Skeletal muscle tissue (tissue), 4 donors: ENCODE measurements around the gene PRKD3. TPM values are rescaled to one million over a fixed set of nuclear protein-coding genes. Genes with fewer than 3 reads are reported as not detected.

Experiments
- H3K27ac ChIP-seq: one replicate; pipeline ENCODE4 v1.7.0; 2013; ENCODE audit warnings: mild to moderate bottlenecking, low read depth, low read length, inconsistent platforms
- H3K27me3 ChIP-seq, 3 donors: one replicate each; pipeline ENCODE4 v1.7.0; 2013; ENCODE audit warnings: low read length in 3 of 3; ENCODE audit not compliant: control insufficient read depth in 3 of 3, insufficient read depth in 3 of 3
- H3K36me3 ChIP-seq, 3 donors: one replicate each; pipeline ENCODE4 v1.7.0; 2013; ENCODE audit warnings: low read length in 3 of 3; ENCODE audit not compliant: control insufficient read depth in 3 of 3, insufficient read depth in 3 of 3
- H3K4me1 ChIP-seq, 3 donors: one replicate each; pipeline ENCODE4 v1.7.0; 2013; ENCODE audit warnings: low read length in 3 of 3, mild to moderate bottlenecking in 3 of 3; ENCODE audit not compliant: control insufficient read depth in 3 of 3, insufficient read depth in 3 of 3
- H3K4me3 ChIP-seq, 3 donors: one replicate each; pipeline ENCODE4 v1.7.0; 2013; ENCODE audit warnings: low read length in 3 of 3
- H3K9ac ChIP-seq, 3 donors: one replicate each; pipeline ENCODE4 v1.7.0; 2013; ENCODE audit warnings: low read length in 3 of 3, mild to moderate bottlenecking in 3 of 3, moderate library complexity in 2 of 3, low read depth in 1 of 3
- H3K9me3 ChIP-seq, 3 donors: one replicate each; pipeline ENCODE4 v1.7.0; 2013; ENCODE audit warnings: low read length in 3 of 3; ENCODE audit not compliant: control insufficient read depth in 3 of 3
- total RNA-seq: library from RNA; depleted of rRNA; stranded (reverse); fragments of >200 nt; gene quantifications from one replicate; pipeline ENCODE4 v1.2.3, GENCODE V29; 2014
- donor health status: Osteomylitis.

PRKD3 gene
- total RNA-seq, 1 donor from 2014 or later, result 48.5 TPM

DNA sequence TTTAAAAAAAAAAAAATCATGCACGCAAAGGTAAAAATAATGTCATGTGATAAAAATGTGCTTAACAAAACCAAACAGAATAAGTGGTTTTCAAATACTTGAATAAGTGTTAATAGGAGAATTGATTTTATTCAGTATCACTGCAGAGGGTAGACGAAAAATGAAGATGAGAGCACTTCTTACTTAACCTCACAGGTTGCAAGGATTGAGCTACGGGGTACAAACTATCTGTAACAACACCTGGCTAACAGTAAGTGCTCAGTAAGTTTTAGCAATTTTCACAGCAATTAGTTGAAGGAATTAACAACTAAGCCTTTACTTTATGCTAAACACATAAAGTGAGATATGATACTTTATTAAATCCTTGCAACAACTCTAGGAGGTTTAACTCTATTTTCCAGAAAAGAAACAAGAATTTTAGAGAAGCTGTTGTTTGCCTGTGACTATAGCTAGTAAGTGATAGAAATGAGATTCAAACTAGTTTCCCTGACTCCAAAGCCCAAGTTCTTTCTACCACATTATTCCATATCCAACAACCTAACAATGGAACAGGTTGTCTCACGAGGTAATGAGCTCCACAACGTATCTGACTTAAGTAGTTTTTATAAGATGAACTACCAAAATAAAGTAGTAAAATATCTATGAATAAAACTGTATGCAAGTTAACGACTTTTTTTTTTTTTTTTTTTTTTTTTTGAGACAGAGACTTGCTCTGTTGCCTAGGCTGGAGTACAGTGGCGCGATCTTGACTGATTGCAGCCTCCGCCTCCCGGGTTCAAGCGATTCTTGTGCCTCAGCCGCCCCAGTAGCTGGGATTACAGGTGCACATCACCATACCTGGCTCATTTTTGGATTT lies 4.7 kb downstream of the PRKD3 start:
- Histone ChIP-seq H3K27me3 (no peaks in the 10 kb centered on the region), H3K4me1 (peaks cover 6 to 16% (median 11%) of the 10 kb centered on the region in 3 donors), H3K36me3 (peaks cover 0 to 4% (median 0%) of the 10 kb centered on the region in 3 donors), H3K9ac (no peak overlapping the region), H3K27ac (no peak overlapping the region), H3K4me3 (no peak overlapping the region), H3K9me3 (no peaks in the 10 kb centered on the region)

GRCh38 chr2:37318401-37318800 lies 6.2 kb downstream of the PRKD3 start:
- Histone ChIP-seq H3K9ac (no peak overlapping the region), H3K9me3 (no peaks in the 10 kb centered on the region), H3K27me3 (no peaks in the 10 kb centered on the region), H3K4me3 (no peak overlapping the region), H3K27ac (no peak overlapping the region), H3K4me1 (peaks cover 3 to 16% (median 11%) of the 10 kb centered on the region in 3 donors), H3K36me3 (peaks cover 0 to 4% (median 0%) of the 10 kb centered on the region in 3 donors)

DNA sequence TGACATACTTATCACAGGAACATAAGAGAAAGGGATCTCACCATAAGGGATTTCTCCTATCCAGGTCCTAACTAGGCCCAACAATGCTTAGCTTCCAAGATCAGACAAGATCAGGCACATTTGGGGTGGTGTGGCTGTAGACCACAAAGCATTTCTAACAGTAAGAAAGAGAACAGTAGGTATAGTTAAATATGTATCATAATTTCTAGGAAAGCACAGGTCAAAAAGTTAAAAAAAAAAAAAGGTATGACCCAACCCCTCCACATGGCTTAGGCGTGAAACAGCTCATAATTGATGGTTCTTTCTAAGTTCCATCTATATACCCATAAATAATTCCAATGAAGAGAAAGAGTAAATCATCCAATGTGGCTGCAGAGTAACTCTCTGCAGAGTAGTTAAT lies 6.9 kb downstream of the PRKD3 start:
- Histone ChIP-seq H3K36me3 (peaks cover 0 to 4% (median 0%) of the 10 kb centered on the region in 3 donors), H3K9ac (no peak overlapping the region), H3K9me3 (no peaks in the 10 kb centered on the region), H3K27me3 (no peaks in the 10 kb centered on the region), H3K27ac (no peak overlapping the region), H3K4me1 (peaks cover 3 to 14% (median 9%) of the 10 kb centered on the region in 3 donors), H3K4me3 (no peak overlapping the region)

DNA sequence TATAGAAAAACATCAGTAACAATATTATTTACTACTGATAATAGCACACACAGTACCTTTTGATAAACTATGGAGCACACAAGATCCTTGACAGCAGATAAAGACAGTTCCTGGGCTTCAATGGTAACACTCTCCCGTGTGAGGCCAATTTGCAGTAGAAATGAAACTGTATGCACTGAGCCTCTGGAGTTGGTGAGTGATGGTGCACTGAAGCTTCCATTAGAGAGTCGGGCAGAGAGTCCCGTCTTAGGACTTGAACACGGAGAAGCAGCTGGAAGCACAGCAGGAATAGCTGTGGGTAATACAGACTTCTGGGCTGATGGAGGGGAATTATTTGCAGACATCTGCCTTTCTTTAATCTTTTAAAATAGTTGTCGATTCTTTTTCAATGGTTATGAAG lies 8.5 kb downstream of the PRKD3 start:
- H3K9me3 ChIP-seq, result no peaks in the 10 kb centered on the region
- H3K4me1 ChIP-seq, result peaks cover under 1 to 8% (median 3%) of the 10 kb centered on the region in 3 donors

GRCh38 chr2:37315364-37315763 lies 9.3 kb downstream of the PRKD3 start:
- no peaks in the 10 kb centered on the region for H3K9me3 ChIP-seq
- no peak overlapping the region for H3K9ac ChIP-seq
- H3K4me3 ChIP-seq, result no peak overlapping the region
- no peak overlapping the region for H3K27ac ChIP-seq
- no peaks in the 10 kb centered on the region for H3K27me3 ChIP-seq
- peaks cover 0 to 4% (median 0%) of the 10 kb centered on the region in 3 donors for H3K36me3 ChIP-seq
- peaks cover 3 to 8% (median 6%) of the 10 kb centered on the region in 3 donors for H3K4me1 ChIP-seq

More for the DNA sequence above, 8.5 kb downstream of the PRKD3 start:
- Histone ChIP-seq H3K27ac (no peak overlapping the region), H3K27me3 (no peaks in the 10 kb centered on the region), H3K36me3 (peaks cover 0 to 4% (median 0%) of the 10 kb centered on the region in 3 donors), H3K4me3 (no peak overlapping the region), H3K9ac (no peak overlapping the region)

- H3K9ac ChIP-seq, result no peak overlapping the region
- peaks cover 0 to 9% (median 0%) of the 10 kb centered on the region in 3 donors for H3K4me1 ChIP-seq
- no peak overlapping the region for H3K4me3 ChIP-seq
- H3K36me3 ChIP-seq, result no peaks in the 10 kb centered on the region
- H3K27me3 ChIP-seq, result no peaks in the 10 kb centered on the region
- H3K27ac ChIP-seq, result no peak overlapping the region
- no peaks in the 10 kb centered on the region for H3K9me3 ChIP-seq
These were observed 17.1 kb downstream of the PRKD3 start for GRCh38 chr2:37307500-37307899.

DNA sequence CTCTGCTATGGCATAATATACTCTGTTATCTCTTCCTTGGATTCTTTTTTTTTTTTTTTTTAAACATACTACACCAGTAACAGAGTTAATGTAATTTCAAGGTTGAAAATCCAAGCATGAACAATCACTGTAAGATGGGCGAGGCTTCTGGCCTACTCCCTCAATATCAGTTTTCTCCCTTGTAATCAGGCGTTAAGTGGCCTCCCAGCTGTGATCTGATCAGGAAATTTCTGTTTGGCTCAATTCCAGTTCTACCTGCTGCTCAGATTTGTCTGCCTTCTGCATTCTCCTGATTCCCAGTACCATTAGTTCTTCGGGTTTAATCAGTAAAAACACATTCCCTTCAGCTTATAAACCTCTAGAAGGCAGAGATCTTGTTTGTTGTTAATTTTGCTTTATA lies 18.6 kb downstream of the PRKD3 start:
- H3K9me3 ChIP-seq, result no peaks in the 10 kb centered on the region
- no peak overlapping the region for H3K9ac ChIP-seq
- H3K27me3 ChIP-seq, result no peaks in the 10 kb centered on the region
- H3K27ac ChIP-seq, result no peak overlapping the region
- H3K4me1 ChIP-seq, result peaks cover 0 to 7% (median 0%) of the 10 kb centered on the region in 3 donors
- no peaks in the 10 kb centered on the region for H3K36me3 ChIP-seq
- H3K4me3 ChIP-seq, result no peak overlapping the region

- no peaks in the 10 kb centered on the region for H3K27me3 ChIP-seq
- H3K4me3 ChIP-seq, result no peak overlapping the region
- H3K4me1 ChIP-seq, result peaks cover 0 to 3% (median 0%) of the 10 kb centered on the region in 3 donors
- no peak overlapping the region for H3K9ac ChIP-seq
- no peaks in the 10 kb centered on the region for H3K9me3 ChIP-seq
- no peak overlapping the region for H3K27ac ChIP-seq
- H3K36me3 ChIP-seq, result no peaks in the 10 kb centered on the region
These were observed 21.9 kb downstream of the PRKD3 start for GRCh38 chr2:37302701-37303252.

DNA sequence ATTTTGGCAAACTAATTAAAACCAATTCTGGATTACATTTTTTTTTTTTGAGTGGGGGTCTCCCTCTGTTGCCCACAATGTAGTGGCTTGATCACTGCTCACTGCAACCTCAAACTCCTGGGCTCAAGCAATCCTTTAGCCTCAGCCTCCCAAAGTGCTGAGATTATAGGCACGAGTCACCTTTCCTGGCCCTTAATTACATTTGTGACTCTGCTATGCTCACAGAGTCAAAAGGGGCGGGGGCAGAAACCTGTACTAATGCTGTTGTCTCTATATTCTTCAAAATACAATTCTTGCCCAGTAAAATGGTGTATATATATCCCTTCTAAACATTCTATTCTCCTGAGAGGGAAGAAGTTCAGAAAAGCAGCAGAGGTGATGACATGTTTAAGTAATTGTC lies 23.2 kb downstream of the PRKD3 start:
- H3K4me3 ChIP-seq, result no peak overlapping the region
- H3K9me3 ChIP-seq, result no peaks in the 10 kb centered on the region
- H3K36me3 ChIP-seq, result no peaks in the 10 kb centered on the region
- peaks cover 0 to 3% (median 0%) of the 10 kb centered on the region in 3 donors for H3K4me1 ChIP-seq
- no peak overlapping the region for H3K27ac ChIP-seq
- no peak overlapping the region for H3K9ac ChIP-seq
- no peaks in the 10 kb centered on the region for H3K27me3 ChIP-seq

DNA sequence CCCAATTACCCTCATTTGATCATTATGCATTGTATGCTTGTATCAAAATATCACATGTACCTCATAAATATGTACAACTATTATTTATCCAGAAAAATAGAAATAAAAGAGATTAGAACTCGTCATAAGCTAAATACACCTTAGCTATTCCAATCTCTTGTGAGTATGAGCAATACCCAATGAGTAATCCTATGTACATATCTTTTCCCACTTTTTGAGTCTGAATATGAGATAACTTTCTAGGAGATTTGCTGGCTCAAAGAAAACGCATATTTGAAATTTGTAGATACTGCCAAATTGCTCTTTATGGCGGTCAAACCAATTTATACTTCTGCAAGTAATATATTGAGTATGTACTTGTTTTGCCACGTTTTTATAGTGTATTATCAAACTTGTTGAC lies 24.1 kb downstream of the PRKD3 start:
- Histone ChIP-seq H3K27ac (no peak overlapping the region), H3K9me3 (no peaks in the 10 kb centered on the region), H3K36me3 (no peaks in the 10 kb centered on the region), H3K4me3 (no peak overlapping the region), H3K4me1 (no peaks in the 10 kb centered on the region), H3K27me3 (no peaks in the 10 kb centered on the region), H3K9ac (no peak overlapping the region)
